ELR (cell line): ENCODE results near the gene PLEKHN1.
A peak's percentile ranks its signal among the peaks of the same experiment; 100 is the strongest.

Experiments
- DNase-seq: peaks from one replicate; pipeline ENCODE4 v3.0.0-alpha.2; 2015; ENCODE audit warnings: low read depth

PLEKHN1 gene

DNA sequence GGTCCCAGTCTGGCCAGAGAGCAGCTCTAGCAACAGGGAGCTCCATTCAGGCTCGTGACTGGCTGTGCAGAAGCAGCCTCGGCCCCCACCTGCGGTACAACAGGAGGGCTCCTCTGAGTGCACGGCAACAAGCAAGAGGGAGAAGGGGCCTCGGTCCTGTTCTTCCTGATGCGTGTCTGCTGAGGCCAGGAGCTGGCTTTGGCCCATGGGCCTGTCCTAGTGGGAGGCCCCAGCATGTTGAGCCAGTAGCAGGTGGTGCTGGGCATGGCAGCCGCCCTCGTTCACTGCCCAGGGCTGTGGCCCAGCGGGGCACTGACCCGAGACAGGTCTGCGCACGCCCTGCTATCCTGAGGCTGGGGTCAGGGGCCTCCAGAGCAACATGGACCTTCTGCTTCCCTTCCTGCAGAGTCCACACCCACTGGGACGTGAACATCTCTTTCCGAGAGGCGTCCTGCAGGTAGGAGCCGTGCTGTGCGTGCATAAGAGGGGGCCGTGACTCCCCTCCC, 35.6 kb upstream of the PLEKHN1 start:
- no peak for DNase-seq

DNA sequence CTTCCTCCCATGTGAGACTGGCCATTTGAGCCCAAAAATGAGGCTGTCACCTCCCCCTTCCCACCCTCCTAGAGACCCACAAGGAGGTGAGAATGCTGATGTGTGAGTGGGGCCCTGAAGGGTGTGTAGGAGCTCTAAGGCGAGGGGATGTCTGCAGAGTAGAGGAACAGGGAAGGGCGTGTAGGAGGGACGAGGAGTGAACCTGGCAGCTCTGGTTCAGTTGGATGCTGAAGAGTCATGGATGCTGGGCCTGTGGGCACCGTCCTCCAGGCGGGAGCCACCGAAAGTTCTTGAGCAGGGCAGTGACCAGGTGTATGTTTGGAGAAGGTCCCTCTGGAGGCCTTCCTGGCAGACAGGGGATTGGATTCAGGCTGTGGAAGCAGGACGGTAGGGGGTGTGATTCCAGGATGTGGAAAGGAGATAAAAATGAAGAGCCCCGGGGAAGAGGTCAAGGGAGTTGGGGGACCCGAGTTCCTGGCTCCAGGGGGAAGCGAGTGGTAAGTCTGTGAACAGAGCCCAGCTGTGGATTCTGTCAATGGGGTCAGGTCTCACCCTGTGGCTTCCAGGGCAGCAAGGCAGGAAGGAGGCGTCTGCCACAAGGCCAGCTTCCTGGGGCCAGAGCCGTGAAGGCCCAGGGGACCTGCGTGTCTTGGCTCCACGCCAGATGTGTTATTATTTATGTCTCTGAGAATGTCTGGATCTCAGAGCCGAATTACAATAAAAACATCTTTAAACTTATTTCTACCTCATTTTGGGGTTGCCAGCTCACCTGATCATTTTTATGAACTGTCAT, 34.7 kb upstream of the PLEKHN1 start:
- DNase-seq: no peak

DNA sequence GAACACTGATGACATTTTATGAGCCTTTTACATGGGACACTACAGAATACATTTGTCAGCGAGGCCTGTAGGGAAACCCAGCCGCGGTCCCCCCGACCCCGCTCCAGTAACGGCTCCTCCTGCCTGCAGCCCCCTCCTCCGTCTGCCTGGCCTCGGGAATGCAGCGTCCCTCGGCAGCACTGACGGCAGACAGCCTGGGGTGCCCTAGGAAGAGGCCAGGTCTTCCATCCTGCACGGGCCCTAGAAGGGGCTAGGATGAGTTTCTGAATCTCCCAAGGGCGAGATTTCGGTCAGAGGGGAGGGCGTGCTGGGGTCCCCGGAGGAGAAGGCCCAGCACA, 34.1 kb upstream of the PLEKHN1 start:
- no peak for DNase-seq

DNA sequence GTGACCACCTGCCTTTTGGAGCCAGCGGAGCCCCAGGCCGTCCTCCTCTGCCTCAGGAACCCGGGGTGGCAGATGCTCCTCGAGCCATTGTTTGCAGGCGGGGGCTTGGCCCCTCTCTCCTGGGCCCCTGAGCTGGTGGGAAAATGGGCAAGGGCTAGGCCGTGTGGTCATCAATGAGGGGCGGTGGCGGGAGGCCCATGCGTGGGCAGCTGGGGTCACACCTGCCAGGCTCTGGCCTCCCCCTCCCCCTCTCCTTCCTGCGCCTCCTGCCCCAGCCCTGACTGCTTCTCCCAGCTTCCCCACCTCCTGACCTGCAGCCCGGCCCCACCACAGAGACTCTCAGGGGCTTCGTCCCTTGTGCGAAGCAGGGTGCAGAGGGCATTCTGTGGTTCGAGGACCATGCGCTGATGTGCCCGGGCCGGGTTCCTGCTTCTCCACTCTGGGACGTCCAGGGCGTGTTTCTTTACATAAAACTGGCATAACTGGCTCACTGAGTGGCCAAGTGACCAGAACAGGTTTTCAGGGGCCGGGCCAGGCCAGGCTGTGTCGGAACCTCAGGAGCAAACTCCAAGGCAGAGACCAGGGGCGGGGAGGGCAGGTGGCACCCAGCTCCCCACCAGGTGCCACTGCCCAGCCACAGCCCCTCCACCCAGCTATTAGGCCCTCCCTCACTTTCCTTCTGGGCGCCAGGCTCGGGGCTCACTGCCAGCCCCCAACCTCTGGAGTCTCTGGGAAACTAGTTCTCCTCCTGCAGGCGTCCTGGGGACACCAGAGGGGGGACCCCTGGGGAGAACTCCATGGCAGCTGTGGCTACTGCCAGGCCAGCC, 33.3 kb upstream of the PLEKHN1 start:
- DNase-seq: no peak

DNA sequence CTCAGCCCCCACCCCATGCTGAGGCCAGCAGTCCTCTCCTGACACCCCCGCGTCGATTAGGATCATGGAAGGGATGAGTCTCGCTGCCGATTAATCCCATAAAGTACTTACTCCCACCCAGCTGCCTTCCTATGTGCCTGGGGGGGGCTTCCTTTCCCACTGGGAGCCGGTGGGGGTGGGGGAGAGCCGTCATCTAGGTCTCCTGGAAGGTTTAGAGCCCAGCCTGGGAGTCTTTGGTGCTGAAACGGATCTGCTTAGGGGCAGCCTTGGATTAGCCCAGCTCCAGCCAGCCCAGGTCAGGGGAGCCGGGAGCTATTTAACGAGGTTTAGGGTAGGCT, 32.7 kb upstream of the PLEKHN1 start:
- DNase-seq: no peak

DNA sequence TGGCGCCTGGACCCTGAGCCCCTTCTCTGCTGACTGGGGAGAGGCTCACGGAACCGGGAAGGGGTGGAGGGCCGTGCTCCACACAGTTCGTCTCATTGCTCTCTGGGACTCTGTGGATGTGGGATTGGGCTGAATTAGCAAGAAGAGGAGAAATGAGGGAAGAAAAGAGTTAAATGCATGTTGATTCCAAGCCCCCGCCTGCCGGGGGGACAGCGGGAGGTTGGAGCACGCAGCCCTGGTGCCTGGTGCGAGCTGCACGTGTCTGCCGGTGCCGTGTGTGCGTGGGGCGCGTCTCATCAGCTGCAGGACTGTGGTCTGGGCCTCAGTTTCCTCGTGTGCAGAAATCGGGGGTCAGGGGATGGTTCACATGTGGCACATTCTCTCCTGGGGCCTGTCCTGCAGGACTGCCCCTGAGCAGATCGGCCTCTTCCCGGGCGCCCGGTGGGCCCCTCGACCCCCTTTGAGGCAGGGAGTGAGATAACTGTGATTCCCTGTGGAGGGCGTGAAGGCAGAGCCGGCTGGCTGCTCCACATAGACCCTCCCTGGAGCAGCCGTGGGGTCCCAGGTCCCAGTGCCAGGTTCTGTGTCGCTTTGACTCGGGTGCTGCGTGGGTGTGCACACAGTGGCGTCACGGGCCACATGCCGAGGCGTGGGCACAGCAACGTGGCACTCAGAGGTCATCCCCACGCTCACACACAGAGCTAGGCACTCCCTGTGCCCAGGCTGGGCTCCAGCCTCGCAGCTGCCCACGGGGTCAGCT, 31.1 kb upstream of the PLEKHN1 start:
- no peak for DNase-seq

DNA sequence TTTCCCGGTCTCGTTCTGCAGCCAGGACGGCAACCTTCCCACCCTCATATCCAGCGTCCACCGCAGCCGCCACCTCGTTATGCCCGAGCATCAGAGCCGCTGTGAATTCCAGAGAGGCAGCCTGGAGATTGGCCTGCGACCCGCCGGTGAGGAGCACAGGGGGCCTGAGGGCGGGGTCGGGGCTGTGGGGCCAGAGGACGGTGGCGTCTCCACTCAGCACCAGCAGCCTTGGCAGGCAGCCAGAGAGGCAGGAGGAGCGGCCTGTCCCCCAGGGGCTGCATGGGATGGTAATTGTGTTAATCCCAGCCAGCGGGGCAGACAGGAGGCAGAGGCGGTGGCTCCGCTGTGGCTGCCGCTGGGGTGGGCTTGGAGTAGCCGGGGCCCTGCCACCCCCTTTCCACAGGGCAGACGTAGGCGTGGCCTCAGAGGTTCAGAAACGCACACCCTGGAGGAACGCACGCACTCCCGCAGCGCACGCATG, 30.5 kb upstream of the PLEKHN1 start:
- DNase-seq: no peak

DNA sequence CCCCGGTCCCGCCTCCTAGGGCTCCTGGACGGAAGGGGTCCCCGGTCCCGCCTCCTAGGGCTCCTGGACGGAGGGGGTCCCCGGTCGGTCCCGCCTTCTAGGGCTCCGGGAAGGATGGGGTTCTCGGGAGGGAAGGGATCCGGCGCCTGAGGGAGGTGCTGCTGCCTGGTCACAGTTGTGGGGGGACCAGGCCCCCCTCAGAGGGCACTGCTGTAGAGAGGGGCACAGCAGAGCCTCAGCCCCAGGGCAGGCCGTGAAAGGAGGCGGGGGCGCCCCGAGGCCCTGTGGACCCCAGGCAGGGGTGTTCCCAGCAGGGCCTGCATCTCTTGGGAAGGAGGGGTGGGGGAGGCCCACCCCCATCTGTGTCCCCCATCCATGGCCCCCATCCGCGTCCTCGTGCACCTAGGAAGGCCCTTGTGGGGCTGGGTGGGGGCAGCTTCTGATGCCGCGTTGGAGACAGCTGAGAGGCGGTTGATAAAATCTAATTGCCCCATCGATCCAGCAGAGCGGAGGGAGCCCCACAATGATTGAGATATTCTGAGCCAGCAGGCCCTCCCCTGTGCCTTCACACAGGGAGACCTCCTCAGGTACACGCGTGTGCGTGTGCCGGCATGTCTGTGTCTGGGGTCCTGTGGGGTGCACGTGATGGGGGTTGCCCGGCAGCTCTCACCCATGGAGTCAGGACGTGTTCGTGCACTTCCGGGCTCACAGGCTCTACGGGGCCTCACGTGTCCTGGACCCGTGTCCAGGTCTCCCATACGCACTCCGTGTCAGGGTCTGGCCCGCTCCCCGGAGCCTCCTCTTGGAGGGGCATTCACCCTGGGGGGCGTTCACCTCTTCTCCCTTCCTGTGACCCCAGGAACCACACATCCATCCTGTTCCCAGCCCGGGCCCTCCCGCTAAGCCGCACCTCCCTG, 29.7 kb upstream of the PLEKHN1 start:
- no peak for DNase-seq

DNA sequence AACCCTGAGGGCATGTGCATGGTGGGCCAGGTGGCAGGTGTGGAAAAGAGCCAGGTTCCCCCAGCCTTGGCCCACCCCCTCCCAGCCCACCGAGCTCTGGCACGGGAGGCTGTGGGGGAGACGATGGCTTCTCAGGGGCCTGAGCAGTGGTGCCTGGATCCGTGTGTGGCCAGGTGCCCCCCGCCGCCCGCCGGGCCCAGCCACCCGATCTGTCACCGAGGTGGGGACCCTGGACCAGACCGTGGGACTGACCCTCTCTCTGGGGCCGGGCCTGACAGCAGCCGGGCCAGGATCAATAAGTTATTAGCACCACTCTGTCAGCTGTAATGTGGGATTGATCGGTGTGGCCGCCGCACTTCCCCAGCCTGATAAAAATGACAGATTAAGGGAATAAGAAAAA, 28.8 kb upstream of the PLEKHN1 start:
- no peak for DNase-seq

DNA sequence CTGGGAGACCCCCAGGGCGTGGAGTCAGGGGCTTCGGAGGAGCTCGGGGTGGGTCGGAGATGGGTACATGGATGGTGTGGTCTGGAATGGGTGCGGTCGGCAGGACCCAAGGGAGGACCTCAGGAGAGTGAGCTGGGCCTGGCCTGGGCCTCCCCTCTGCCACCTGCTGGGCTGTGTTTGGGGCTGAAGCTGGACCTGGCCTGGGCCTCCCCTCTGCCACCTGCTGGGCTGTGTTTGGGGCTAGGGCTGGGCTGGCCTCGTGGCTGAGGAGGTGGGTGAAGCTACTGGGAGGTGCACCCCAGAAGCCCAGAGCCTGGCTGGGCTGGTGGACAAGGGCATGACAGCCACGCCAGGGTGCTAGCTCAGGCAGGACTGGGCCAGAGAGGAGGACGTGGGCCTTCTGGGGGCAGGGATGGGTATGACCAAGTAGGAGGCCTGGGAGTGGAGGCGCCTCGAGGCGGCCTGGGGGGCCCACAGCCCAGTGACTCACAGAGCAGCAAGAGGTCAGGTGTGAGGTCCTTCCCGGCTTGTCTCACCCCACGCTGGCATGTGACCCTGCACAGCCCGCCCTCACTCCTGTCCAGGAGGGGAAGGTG, 28.1 kb upstream of the PLEKHN1 start:
- DNase-seq: peak; percentile 64

DNA sequence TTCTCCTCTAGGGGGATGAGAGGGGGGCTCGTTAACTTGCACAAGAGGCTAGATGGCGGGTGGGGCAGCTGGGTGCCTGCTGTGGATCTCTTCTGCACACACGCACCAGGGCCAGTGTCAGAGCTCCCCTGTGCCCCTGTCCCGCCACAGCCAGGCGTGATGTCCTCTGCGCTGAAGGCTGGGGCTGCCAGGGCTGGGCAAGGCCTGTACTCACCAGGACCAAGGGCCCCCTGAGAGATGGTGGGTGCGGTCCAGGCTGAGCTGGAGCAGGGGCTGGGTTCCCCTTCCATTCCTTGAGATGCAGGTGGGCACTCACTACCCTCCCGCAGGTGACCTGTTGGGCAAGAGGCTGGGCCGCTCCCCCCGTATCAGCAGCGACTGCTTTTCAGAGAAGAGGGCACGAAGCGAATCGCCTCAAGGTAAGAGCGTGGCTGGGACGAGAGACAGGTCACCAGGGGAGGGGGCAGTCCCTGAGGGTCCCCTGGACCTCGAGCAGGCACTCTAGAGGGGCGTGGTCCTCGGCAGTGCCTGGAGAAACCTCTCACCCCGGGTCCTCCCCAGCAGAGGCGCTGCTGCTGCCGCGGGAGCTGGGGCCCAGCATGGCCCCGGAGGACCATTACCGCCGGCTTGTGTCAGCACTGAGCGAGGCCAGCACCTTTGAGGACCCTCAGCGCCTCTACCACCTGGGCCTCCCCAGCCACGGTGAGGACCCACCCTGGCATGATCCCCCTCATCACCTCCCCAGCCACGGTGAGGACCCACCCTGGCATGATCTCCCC, 27.4 kb upstream of the PLEKHN1 start:
- DNase-seq: no peak

DNA sequence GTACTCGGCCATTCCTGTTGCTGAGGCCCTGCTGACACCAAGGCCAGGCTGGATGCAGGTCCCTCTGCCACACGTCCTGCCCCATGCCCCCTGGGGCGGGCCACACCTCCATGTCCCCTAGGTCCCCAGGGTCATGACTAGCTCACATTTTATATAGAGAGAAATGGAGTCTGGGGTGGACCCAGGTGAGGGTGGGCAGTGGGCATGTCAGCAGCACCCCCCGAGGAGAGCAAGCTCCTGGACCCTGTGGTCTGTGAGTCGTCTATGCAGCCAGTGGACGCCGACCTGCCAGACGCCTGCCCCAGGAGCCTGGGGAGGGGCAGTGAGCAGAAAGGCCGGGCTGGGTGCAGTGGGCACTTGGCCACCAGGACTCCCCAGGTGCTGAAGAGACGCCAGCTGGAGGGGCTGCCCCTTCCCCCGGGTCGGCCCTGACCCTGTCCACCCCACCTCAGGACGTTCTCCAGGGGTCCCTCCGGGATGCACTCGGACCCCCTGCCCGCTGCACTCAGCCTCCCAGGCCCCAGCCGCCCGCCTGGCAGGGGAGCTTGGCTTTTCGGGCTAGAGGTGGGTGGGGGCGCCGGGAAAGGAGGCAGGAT, 26.7 kb upstream of the PLEKHN1 start:
- DNase-seq: no peak

DNA sequence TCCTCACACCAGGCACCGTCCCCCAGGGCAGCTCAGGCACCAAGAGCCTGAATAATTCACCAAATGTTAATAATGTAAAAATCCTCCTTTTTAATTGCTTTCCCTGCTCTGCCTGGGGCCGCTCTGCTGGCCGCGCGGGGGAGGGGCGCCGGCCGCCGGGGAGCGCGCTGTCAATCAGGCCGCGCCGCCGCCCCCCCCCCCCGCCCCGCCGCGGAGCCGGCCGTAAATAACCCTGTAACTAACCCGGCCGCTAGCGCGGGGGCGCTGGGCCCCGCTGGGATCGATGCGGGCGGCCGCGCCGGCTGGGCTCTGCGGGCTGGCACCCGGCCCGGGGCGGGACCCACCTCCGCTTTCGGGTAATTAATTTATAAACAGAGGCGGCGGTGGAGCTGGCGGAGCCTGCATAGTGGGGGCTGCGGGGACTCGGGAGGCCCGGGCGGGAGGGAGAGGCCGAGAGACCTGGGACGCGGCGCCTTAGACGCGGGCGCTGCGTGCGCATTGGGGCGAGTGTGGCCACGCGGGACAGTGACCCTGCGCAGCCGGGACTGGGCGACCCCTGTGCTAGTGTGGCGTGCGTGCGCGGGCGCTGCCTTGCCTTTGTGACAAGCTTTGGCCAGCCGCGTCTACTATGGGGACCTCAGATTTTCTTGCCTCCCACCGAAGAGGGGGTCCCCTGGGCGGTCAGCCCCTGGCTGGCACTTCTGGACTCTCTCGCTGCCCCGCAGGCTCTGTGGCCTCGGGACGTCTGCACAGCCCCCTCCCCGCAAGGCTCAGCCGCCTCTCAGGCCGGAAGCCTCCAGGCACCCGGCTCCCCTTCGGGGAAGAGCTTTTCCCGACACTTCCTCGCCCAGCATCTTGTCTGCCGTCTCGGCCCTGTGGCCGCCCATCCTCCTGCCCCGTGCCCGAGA, 25.9 kb upstream of the PLEKHN1 start:
- peak; percentile 59 for DNase-seq

DNA sequence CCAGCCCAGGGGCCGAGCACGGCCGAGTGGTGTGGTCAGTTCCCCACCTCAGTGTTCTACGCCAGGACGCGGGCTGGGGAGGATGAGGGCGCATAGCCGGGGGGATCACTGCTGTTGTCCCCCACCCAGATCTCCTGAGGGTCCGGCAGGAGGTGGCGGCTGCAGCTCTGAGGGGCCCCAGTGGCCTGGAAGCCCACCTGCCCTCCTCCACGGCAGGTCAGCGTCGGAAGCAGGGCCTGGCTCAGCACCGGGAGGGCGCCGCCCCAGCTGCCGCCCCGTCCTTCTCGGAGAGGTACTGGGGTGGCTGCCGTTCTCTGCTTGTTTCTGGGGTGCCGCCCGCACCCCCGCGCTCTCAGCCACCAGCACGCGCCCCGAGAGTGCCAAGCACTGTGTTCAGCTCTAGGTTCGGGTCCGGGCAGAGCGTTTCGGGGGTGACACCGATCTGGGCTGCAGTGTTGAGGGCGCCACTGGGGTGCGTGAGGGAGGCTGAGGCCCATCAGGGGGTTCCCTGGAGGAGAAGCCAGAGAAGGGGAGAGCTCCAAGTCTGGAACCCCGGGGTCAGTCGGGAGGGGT, 25.2 kb upstream of the PLEKHN1 start:
- DNase-seq: no peak

DNA sequence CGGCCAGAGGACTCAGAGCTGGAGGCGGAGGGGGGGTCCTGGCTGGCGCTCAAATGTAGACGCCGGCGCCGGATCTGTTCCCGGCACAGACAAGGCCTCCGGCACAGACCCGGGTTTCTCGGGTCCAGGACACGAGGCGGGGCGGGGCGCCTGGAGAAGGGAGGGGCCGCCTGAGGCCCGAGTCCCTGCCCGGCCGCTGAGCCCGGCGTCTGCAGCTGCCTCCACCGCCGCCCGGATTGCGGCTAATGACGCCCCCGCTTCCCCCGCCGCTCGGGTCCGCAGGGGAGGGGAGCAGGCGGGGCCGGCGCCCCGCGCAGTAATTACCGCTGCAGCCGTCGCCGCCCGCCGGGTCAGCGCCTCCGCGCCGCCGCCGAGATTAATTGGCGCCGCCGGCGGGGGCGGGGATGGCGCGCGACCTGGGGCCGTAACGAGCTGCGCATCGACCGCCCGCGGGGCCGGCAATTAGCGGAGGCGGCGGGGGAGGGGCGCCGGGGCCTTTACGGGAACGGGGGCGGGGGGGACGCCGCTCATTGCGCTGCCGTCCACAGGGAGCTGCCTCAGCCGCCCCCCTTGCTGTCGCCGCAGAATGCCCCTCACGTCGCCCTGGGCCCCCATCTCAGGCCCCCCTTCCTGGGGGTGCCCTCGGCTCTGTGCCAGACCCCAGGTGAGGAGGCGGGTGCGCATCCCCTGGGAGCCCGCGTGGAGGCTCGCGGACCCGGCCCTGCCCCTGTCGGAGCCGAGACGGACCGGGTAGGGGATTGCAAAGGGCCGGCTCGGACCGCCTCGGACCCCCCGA, 24.5 kb upstream of the PLEKHN1 start:
- DNase-seq: peak; percentile 78

DNA sequence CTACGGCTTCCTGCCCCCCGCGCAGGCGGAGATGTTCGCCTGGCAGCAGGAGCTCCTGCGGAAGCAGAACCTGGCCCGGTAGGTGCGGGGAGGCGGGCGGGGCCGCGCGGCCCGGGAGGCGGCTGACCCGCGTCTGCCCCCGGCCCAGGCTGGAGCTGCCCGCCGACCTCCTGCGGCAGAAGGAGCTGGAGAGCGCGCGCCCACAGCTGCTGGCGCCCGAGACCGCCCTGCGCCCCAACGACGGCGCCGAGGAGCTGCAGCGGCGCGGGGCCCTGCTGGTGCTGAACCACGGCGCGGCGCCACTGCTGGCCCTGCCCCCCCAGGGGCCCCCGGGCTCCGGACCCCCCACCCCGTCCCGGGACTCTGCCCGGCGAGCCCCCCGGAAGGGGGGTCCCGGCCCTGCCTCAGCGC, 23.9 kb upstream of the PLEKHN1 start:
- DNase-seq: peak; percentile 33

DNA sequence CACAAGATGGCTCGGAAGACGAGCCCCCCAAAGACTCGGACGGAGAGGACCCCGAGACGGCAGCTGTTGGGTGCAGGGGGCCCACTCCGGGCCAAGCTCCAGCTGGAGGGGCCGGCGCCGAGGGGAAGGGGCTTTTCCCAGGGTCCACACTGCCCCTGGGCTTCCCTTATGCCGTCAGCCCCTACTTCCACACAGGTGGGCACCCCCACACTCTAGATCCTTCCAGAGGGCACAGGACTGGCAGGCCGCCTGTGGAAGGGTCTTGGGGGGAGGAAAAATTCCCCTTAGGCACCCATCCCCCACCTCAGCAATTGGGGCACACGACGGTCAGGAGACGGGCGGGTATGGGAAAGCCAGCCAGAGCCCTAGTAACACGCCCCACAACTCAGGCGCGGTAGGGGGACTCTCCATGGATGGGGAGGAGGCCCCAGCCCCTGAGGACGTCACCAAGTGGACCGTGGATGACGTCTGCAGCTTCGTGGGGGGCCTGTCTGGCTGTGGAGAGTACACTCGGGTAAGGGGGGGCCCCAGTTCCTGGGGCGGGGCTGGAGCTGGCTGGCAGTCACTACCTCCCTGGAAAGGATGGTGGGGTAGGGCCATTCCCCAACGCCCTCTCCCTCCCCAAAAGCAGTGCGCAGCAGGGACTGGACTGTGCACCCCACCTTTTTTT, 23.3 kb upstream of the PLEKHN1 start:
- no peak for DNase-seq
